Measurements from ENCODE around the gene LGI4.

Gene LGI4

GRCh38 chr19:35167251-35168119, 32.6 kb upstream of the LGI4 start:
- Histone ChIP-seq H3K27ac (replicated peaks) (peak overlapping the region; percentile 40), H3K4me3 (replicated peaks; ENCODE audit: insufficient read depth, low read length) (no peak overlapping the region), H3K27me3 (ENCODE audit: insufficient read depth, poor library complexity, severe bottlenecking) (no peaks in the 10 kb centered on the region)
- TF ChIP-seq GABPA (IDR thresholded peaks at IDR 0.05; ENCODE audit: low read depth) (no peak), SPI1 (IDR thresholded peaks at IDR 0.05; ENCODE audit: borderline replicate concordance, low read depth) (peak; percentile 21; the same call in 1 of the 2 replicates), REST (IDR thresholded peaks at IDR 0.05; ENCODE audit: insufficient replicate concordance, low read depth) (no peak)
- peak in 1 of 2 experiments; percentile 72 for DNase-seq (ENCODE audit: low read depth in 1 of 2, low spot score in 1 of 2)

- Histone ChIP-seq H3K27me3 (ENCODE audit: insufficient read depth, poor library complexity, severe bottlenecking) (no peaks in the 10 kb centered on the region), H3K27ac (replicated peaks) (peak overlapping the region; percentile 40), H3K4me3 (replicated peaks; ENCODE audit: insufficient read depth, low read length) (no peak overlapping the region)
- no peak for TF ChIP-seq GABPA (IDR thresholded peaks at IDR 0.05; ENCODE audit: low read depth)
- no peak for DNase-seq (ENCODE audit: low read depth in 1 of 2, low spot score in 1 of 2)
Observed at GRCh38 chr19:35166100-35167063, 31.5 kb upstream of the LGI4 start.

- DNase-seq (ENCODE audit: low read depth in 1 of 2, low spot score in 1 of 2), result no peak
- Histone ChIP-seq H3K4me3 (replicated peaks; ENCODE audit: insufficient read depth, low read length) (no peak overlapping the region), H3K27me3 (ENCODE audit: insufficient read depth, poor library complexity, severe bottlenecking) (no peaks in the 10 kb centered on the region), H3K27ac (replicated peaks) (no peak overlapping the region)
- TF ChIP-seq GABPA (IDR thresholded peaks at IDR 0.05; ENCODE audit: low read depth) (no peak), CTCF (IDR thresholded peaks at IDR 0.05; ENCODE audit: insufficient read depth, low read length) (no peak), SPI1 (IDR thresholded peaks at IDR 0.05; ENCODE audit: borderline replicate concordance, low read depth) (no peak), POLR2AphosphoS5 (IDR thresholded peaks at IDR 0.05; ENCODE audit: low read depth) (no peak), REST (IDR thresholded peaks at IDR 0.05; ENCODE audit: insufficient replicate concordance, low read depth) (no peak)
Observed at GRCh38 chr19:35165200-35166058, 30.6 kb upstream of the LGI4 start.

- Histone ChIP-seq H3K27me3 (ENCODE audit: insufficient read depth, poor library complexity, severe bottlenecking) (no peaks in the 10 kb centered on the region), H3K4me3 (replicated peaks; ENCODE audit: insufficient read depth, low read length) (no peak overlapping the region), H3K27ac (replicated peaks) (no peak overlapping the region)
- TF ChIP-seq GABPA (IDR thresholded peaks at IDR 0.05; ENCODE audit: low read depth) (no peak), POLR2AphosphoS5 (IDR thresholded peaks at IDR 0.05; ENCODE audit: low read depth) (no peak), SPI1 (IDR thresholded peaks at IDR 0.05; ENCODE audit: borderline replicate concordance, low read depth) (no peak), REST (IDR thresholded peaks at IDR 0.05; ENCODE audit: insufficient replicate concordance, low read depth) (no peak), CTCF (IDR thresholded peaks at IDR 0.05; ENCODE audit: insufficient read depth, low read length) (no peak)
- no peak for DNase-seq (ENCODE audit: low read depth in 1 of 2, low spot score in 1 of 2)
Observed at GRCh38 chr19:35164418-35164817, 29.6 kb upstream of the LGI4 start.
